ENCODE results near the gene OSBPL5. TPM values are rescaled to one million over a fixed set of nuclear protein-coding genes. Genes with fewer than 3 reads are reported as not detected.

The OSBPL5 gene
- total RNA-seq, 4 donors from 2014 or later, result 9.2 to 18.5 (median 14.0) TPM

- in situ Hi-C loops (cut with MboI; ENCODE audit: low sequenced_read_pairs in 4 of 4), result no loop called here
- Histone ChIP-seq H3K4me3 (no peak overlapping the region), H3K27me3 (no peaks in the 10 kb centered on the region), H3K36me3 (peaks cover 0 to 1% of the 10 kb centered on the region in 2 donors), H3K4me1 (peaks cover 42 to 44% of the 10 kb centered on the region in 2 donors), H3K9me3 (no peaks in the 10 kb centered on the region), H3K27ac (peak overlapping the region; percentile 6 to 25 (median 15))
- no peak for ATAC-seq
- DNase-seq, result peak in 1 of 2 donors; percentile 8
- intact Hi-C loops (cut with DNase I; ENCODE audit: low total_unique reads), result loop anchor here (5.0 kb wide), 1 partner anchor 110 kb away; no protein-coding TSS in a partner anchor
- no peak for TF ChIP-seq CTCF (IDR thresholded peaks at IDR 0.05 in 4 of 5, conservative IDR thresholded peaks at IDR 0.05 in 1 of 5)
- no peak for TF ChIP-seq POLR2A (IDR thresholded peaks at IDR 0.05)
Observed at GRCh38 chr11:3052567-3052966, 112.5 kb downstream of the OSBPL5 start.

- Histone ChIP-seq H3K27ac (peak overlapping the region in 3 of 4 donors; percentile 11 to 25 (median 19)), H3K4me1 (peaks cover 42 to 44% of the 10 kb centered on the region in 2 donors), H3K36me3 (peaks cover 0 to 5% of the 10 kb centered on the region in 2 donors), H3K9me3 (no peaks in the 10 kb centered on the region), H3K27me3 (no peaks in the 10 kb centered on the region), H3K4me3 (no peak overlapping the region)
- in situ Hi-C loops (cut with MboI; ENCODE audit: low sequenced_read_pairs in 4 of 4), result no loop called here
- intact Hi-C loops (cut with DNase I; ENCODE audit: low total_unique reads), result loop anchor here (5.0 kb wide), 1 partner anchor 110 kb away; no protein-coding TSS in a partner anchor
- TF ChIP-seq POLR2A (IDR thresholded peaks at IDR 0.05) (no peak), CTCF (IDR thresholded peaks at IDR 0.05 in 4 of 5, conservative IDR thresholded peaks at IDR 0.05 in 1 of 5) (no peak)
- ATAC-seq, result no peak
- peak in 1 of 2 donors; percentile 11 for DNase-seq
Observed at GRCh38 chr11:3052109-3052479, 113.0 kb downstream of the OSBPL5 start.

GRCh38 chr11:3051196-3052108, 113.7 kb downstream of the OSBPL5 start:
- H3K4me1 ChIP-seq, result peaks cover 42 to 44% of the 10 kb centered on the region in 2 donors
- in situ Hi-C loops (cut with MboI; ENCODE audit: low sequenced_read_pairs in 4 of 4), result no loop called here
- peaks cover 0 to 5% of the 10 kb centered on the region in 2 donors for H3K36me3 ChIP-seq
- no peak overlapping the region for H3K4me3 ChIP-seq
- peak overlapping the region in 3 of 4 donors; percentile 19 to 91 (median 25) for H3K27ac ChIP-seq
- intact Hi-C loops (cut with DNase I; ENCODE audit: low total_unique reads), result loop anchor here (2.0 to 5.0 kb wide), 2 partner anchors 39 to 111 kb away; no protein-coding TSS in a partner anchor
- no peak for TF ChIP-seq CTCF (IDR thresholded peaks at IDR 0.05 in 4 of 5, conservative IDR thresholded peaks at IDR 0.05 in 1 of 5)
- TF ChIP-seq POLR2A (IDR thresholded peaks at IDR 0.05), result no peak
- peak in 1 of 2 donors; percentile 11 for DNase-seq
- ATAC-seq, result no peak
- no peaks in the 10 kb centered on the region for H3K27me3 ChIP-seq
- H3K9me3 ChIP-seq, result no peaks in the 10 kb centered on the region

GRCh38 chr11:3050386-3051195, 114.5 kb downstream of the OSBPL5 start:
- no peaks in the 10 kb centered on the region for H3K9me3 ChIP-seq
- TF ChIP-seq POLR2A (IDR thresholded peaks at IDR 0.05) (no peak), CTCF (IDR thresholded peaks at IDR 0.05 in 4 of 5, conservative IDR thresholded peaks at IDR 0.05 in 1 of 5) (no peak)
- intact Hi-C loops (cut with DNase I; ENCODE audit: low total_unique reads) (loop anchor here (2.0 to 5.0 kb wide), 2 partner anchors 40 to 112 kb away; no protein-coding TSS in a partner anchor), in situ Hi-C loops (cut with MboI; ENCODE audit: low sequenced_read_pairs in 4 of 4) (no loop called here)
- DNase-seq, result peak in 1 of 2 donors; percentile 21
- H3K4me1 ChIP-seq, result peaks cover 43 to 44% of the 10 kb centered on the region in 2 donors
- H3K27ac ChIP-seq, result peak overlapping the region; percentile 86 to 91 (median 89)
- H3K4me3 ChIP-seq, result no peak overlapping the region
- ATAC-seq, result no peak
- peaks cover 0 to 5% of the 10 kb centered on the region in 2 donors for H3K36me3 ChIP-seq
- H3K27me3 ChIP-seq, result no peaks in the 10 kb centered on the region

Data from gastrocnemius medialis (tissue), 4 donors.